ENCODE data around the gene HMGXB4. TPM values are rescaled to one million over a fixed set of nuclear protein-coding genes. Genes with fewer than 3 reads are reported as not detected.

The HMGXB4 gene
- total RNA-seq, 4 donors from 2014 or later: 15.0 to 39.3 (median 20.3) TPM

GRCh38 chr22:35314161-35314942 is 57.1 kb downstream of the HMGXB4 start:
- 57% methylated on average over 15 of the region's 16 CpGs for WGBS
- Histone ChIP-seq H3K36me3 (peaks cover 18% of the 10 kb centered on the region), H3K27me3 (no peaks in the 10 kb centered on the region), H3K27ac (peak overlapping the region; percentile 85), H3K9me3 (no peaks in the 10 kb centered on the region), H3K4me1 (peaks cover 74% of the 10 kb centered on the region), H3K4me3 (no peak overlapping the region)
- peak; percentile 63 to 79 for DNase-seq (ENCODE audit: low spot score in 2 of 2)
- TF ChIP-seq CTCF (IDR thresholded peaks at IDR 0.05): no peak
- no peak for TF ChIP-seq POLR2A (IDR thresholded peaks at IDR 0.05)
- no peak for TF ChIP-seq POLR2AphosphoS5 (IDR thresholded peaks at IDR 0.05)
- TF ChIP-seq EP300 (IDR thresholded peaks at IDR 0.05): no peak

- peaks cover 67% of the 10 kb centered on the region for H3K4me1 ChIP-seq
Observed at GRCh38 chr22:35315141-35315854, 58.0 kb downstream of the HMGXB4 start.

GRCh38 chr22:35315855-35316745 is 58.8 kb downstream of the HMGXB4 start:
- H3K36me3 ChIP-seq: peaks cover 31% of the 10 kb centered on the region
- 55% methylated on average over 10 of the region's 27 CpGs for WGBS
- peak; percentile 80 to 81 for DNase-seq (ENCODE audit: low spot score in 2 of 2)
- no peak for TF ChIP-seq POLR2A (IDR thresholded peaks at IDR 0.05)
- no peak for TF ChIP-seq POLR2AphosphoS5 (IDR thresholded peaks at IDR 0.05)
- TF ChIP-seq EP300 (IDR thresholded peaks at IDR 0.05): no peak
- TF ChIP-seq CTCF (IDR thresholded peaks at IDR 0.05): no peak
- no peak overlapping the region for H3K4me3 ChIP-seq
- peaks cover 61% of the 10 kb centered on the region for H3K4me1 ChIP-seq
- H3K27me3 ChIP-seq: no peaks in the 10 kb centered on the region
- peak overlapping the region; percentile 85 for H3K27ac ChIP-seq
- H3K9me3 ChIP-seq: no peaks in the 10 kb centered on the region

More at GRCh38 chr22:35315141-35315854, 58.0 kb downstream of the HMGXB4 start:
- TF ChIP-seq EP300 (IDR thresholded peaks at IDR 0.05) (no peak), POLR2AphosphoS5 (IDR thresholded peaks at IDR 0.05) (no peak), CTCF (IDR thresholded peaks at IDR 0.05) (no peak), POLR2A (IDR thresholded peaks at IDR 0.05) (no peak)
- WGBS: 46% methylated on average over 8 of the region's 12 CpGs
- Histone ChIP-seq H3K4me3 (no peak overlapping the region), H3K9me3 (no peaks in the 10 kb centered on the region), H3K36me3 (peaks cover 28% of the 10 kb centered on the region), H3K27me3 (no peaks in the 10 kb centered on the region), H3K27ac (peak overlapping the region; percentile 85)
- DNase-seq (ENCODE audit: low spot score in 2 of 2): peak; percentile 74 to 80

- no peak for TF ChIP-seq CTCF (IDR thresholded peaks at IDR 0.05)
- TF ChIP-seq EP300 (IDR thresholded peaks at IDR 0.05): no peak
- TF ChIP-seq POLR2AphosphoS5 (IDR thresholded peaks at IDR 0.05): no peak
- no peak for TF ChIP-seq POLR2A (IDR thresholded peaks at IDR 0.05)
- Histone ChIP-seq H3K4me3 (no peak overlapping the region), H3K9me3 (no peaks in the 10 kb centered on the region), H3K27me3 (no peaks in the 10 kb centered on the region), H3K36me3 (peaks cover 38% of the 10 kb centered on the region), H3K27ac (peak overlapping the region; percentile 85), H3K4me1 (peaks cover 55% of the 10 kb centered on the region)
- WGBS: 89% methylated on average over 7 of the region's 7 CpGs
- DNase-seq (ENCODE audit: low spot score in 2 of 2): peak in 1 of 2 donors; percentile 54
Observed at GRCh38 chr22:35316751-35317150, 59.5 kb downstream of the HMGXB4 start.

Measured in suprapubic skin (tissue), 4 donors.